Measurements from ENCODE around the gene KRT4.

DNA sequence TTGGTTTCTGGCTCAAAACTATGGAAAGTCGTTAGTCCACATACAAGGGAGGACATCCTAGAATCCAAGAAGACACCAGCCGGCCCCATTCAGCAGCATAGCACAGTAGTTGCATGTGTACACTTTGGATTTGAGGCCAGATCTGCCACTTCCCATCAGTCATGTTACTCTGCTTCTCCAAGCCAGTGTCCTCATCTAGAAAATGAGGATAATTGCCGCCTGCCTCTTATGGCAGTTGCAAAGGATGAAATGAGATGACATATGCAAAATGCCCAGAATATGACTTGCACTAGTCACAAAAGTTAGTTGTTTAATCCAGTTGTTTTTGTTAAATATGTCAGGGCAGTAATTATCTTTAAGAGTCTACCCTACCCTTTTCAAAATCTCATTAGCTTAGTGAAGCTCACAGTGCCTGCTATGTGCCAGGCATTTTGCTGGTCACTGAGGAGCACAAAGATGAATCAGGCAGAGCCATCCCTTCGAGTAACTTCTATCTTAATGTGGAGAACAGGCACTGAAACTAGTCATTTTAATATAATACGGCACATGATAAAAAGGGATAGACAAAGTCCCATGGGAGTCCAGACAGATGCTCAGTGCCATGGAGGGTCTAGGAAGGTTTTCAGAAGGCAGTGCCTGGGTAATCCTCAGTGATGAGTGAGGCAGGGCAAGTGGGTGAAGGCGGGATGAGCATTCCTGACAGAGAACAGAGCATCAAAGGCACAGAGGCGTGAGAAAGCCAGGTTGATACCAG is 30.2 kb downstream of the KRT4 start:
- TF ChIP-seq, protein P1, sequence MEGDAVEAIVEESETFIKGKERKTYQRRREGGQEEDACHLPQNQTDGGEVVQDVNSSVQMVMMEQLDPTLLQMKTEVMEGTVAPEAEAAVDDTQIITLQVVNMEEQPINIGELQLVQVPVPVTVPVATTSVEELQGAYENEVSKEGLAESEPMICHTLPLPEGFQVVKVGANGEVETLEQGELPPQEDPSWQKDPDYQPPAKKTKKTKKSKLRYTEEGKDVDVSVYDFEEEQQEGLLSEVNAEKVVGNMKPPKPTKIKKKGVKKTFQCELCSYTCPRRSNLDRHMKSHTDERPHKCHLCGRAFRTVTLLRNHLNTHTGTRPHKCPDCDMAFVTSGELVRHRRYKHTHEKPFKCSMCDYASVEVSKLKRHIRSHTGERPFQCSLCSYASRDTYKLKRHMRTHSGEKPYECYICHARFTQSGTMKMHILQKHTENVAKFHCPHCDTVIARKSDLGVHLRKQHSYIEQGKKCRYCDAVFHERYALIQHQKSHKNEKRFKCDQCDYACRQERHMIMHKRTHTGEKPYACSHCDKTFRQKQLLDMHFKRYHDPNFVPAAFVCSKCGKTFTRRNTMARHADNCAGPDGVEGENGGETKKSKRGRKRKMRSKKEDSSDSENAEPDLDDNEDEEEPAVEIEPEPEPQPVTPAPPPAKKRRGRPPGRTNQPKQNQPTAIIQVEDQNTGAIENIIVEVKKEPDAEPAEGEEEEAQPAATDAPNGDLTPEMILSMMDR (IDR thresholded peaks at IDR 0.05) = no peak
- TF ChIP-seq POLR2A (IDR thresholded peaks at IDR 0.05) = no peak
